IMR-90 (cell line): ENCODE measurements around the gene TBC1D16.

ENCODE experiments used
- CHD1 ChIP-seq: IDR thresholded peaks from 2 replicates; pipeline ENCODE4 v1.6.1; 2012; ENCODE audit warnings: low read depth, low read length, improper control_type of control experiment
- CTCF ChIP-seq: conservative IDR thresholded peaks from 2 replicates; pipeline ENCODE4 v1.5.1; 2012; ENCODE audit warnings: mild to moderate bottlenecking, low read depth, low read length, improper control_type of control experiment
- FOS ChIP-seq: fragments of 150-350 bp; IDR thresholded peaks from 2 replicates; pipeline ENCODE4 v1.6.1; 2016; ENCODE audit warnings: low read depth, low read length
- MAFK ChIP-seq: IDR thresholded peaks from 2 replicates; pipeline ENCODE4 v1.6.1; 2012; ENCODE audit warnings: low read depth, low read length, improper control_type of control experiment
- MXI1 ChIP-seq: IDR thresholded peaks from 2 replicates; pipeline ENCODE4 v1.6.1; 2012; ENCODE audit warnings: low read depth, mild to moderate bottlenecking, low read length, moderate library complexity, borderline replicate concordance
- NFE2L2 ChIP-seq: fragments of 150-350 bp; IDR thresholded peaks from 2 replicates; pipeline ENCODE4 v1.6.1; 2016; ENCODE audit warnings: low read depth, mild to moderate bottlenecking, low read length
- POLR2A ChIP-seq: IDR thresholded peaks from 2 replicates; pipeline ENCODE4 v1.6.1; 2012; ENCODE audit warnings: mild to moderate bottlenecking, low read depth, low read length
- RAD21 ChIP-seq: IDR thresholded peaks from 2 replicates; pipeline ENCODE4 v1.6.1; 2012; ENCODE audit warnings: low read length, improper control_type of control experiment
- TF ChIP-seq, protein P1 (sequence below): fragments of 150-350 bp; IDR thresholded peaks from 2 replicates; pipeline ENCODE4 v1.6.1; 2016; ENCODE audit warnings: low read depth, mild to moderate bottlenecking, low read length, moderate library complexity, borderline replicate concordance

DNA sequence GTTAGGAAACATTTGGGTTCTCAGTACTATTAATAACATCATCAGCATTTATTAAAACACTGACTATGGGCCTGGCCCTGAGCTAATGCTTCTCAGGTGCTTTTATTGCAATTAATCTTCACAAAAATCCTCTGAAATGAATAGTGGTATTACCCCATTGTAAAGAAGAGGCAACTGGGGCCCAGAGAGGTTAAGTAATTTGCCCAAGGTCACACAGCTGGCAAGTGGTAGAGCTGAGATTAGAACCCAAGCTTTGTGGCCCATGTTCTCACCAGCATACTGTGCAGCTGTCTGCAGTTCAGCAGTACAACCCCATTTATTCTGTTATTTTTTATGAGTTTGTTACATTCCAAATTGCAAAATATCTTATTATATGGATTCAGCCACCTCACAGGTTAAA lies 82.3 kb downstream of the TBC1D16 start:
- TF ChIP-seq POLR2A (no peak), CTCF (no peak), RAD21 (no peak), NFE2L2 (no peak), MAFK (no peak), FOS (no peak), MXI1 (no peak), CHD1 (no peak)
- TF ChIP-seq, protein P1, sequence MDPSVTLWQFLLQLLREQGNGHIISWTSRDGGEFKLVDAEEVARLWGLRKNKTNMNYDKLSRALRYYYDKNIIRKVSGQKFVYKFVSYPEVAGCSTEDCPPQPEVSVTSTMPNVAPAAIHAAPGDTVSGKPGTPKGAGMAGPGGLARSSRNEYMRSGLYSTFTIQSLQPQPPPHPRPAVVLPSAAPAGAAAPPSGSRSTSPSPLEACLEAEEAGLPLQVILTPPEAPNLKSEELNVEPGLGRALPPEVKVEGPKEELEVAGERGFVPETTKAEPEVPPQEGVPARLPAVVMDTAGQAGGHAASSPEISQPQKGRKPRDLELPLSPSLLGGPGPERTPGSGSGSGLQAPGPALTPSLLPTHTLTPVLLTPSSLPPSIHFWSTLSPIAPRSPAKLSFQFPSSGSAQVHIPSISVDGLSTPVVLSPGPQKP, result no peak
